ENCODE measurements around the gene ERAL1.
A peak's percentile ranks its signal among the peaks of the same experiment; 100 is the strongest.
"Not testable (repeated sequence)": the region's sequence is repeated elsewhere in the genome, so short reads cannot be mapped to it uniquely, and the experiment has no call there.

ERAL1 gene

GRCh38 chr17:28901866-28902818 lies 47.3 kb downstream of the ERAL1 start:
- peak; percentile 54 for DNase-seq

- peak; percentile 93 for DNase-seq
Measured at GRCh38 chr17:28902819-28903545, 48.2 kb downstream of the ERAL1 start, which contains the start of gene DHRS13. DHRS13 (minus strand) TSS chr17:28903079; CDS start chr17:28902944, 135 bp downstream.

- not testable (repeated sequence) for DNase-seq
Measured at GRCh38 chr17:28903546-28903841, 48.7 kb downstream of the ERAL1 start.

- DNase-seq = no peak
Measured at GRCh38 chr17:28904800-28905199, 50.0 kb downstream of the ERAL1 start.

- DNase-seq = no peak
Measured at GRCh38 chr17:28906276-28906675, 51.5 kb downstream of the ERAL1 start.

- no peak for DNase-seq
Measured at GRCh38 chr17:28906706-28907438, 52.1 kb downstream of the ERAL1 start.

GRCh38 chr17:28907709-28908475 lies 53.1 kb downstream of the ERAL1 start:
- DNase-seq = no peak

- DNase-seq = no peak
Measured at GRCh38 chr17:28908640-28909167, 53.9 kb downstream of the ERAL1 start.

GRCh38 chr17:28910534-28910933 lies 55.7 kb downstream of the ERAL1 start:
- no peak for DNase-seq
